Body of pancreas (tissue), 4 donors: ENCODE results near the gene RNF180.

Source experiments
- CTCF ChIP-seq, 7 experiments: fragments of 450-650 bp in 4 of 7; fragments of 200-600 bp in 3 of 7; sonication (generic) in 3 of 7; IDR thresholded peaks; one replicate each; pipeline ENCODE4 v1.5.1; 2016 to 2019; ENCODE audit warnings: antibody characterized with exemption in 7 of 7
- POLR2A ChIP-seq, 3 donors: fragments of 450-650 bp; IDR thresholded peaks; one replicate each; pipeline ENCODE4 v1.6.1; 2016; ENCODE audit warnings: antibody characterized with exemption in 3 of 3, mild to moderate bottlenecking in 2 of 3

GRCh38 chr5:64285188-64286130 is 119.8 kb downstream of the RNF180 start:
- no peak for TF ChIP-seq CTCF (IDR thresholded peaks at IDR 0.05)
- no peak for TF ChIP-seq POLR2A (IDR thresholded peaks at IDR 0.05)
